PC-3 (cell line): ENCODE measurements around the gene CEP85L. TPM values are rescaled to one million over a fixed set of nuclear protein-coding genes. Genes with fewer than 3 reads are reported as not detected.

ENCODE experiments used
- ATAC-seq: fragments of 200-7000 bp; cut with Tn5 transposase; 2 replicates; pipeline ENCODE4 v1.9.1; 2020; ENCODE audit warnings: mild to moderate bottlenecking, moderate library complexity
- BruUV-seq: library from RNA; stranded (reverse); fragments of 400-500 nt; replicated peaks from 2 replicates; lab custom pipeline; 2021; lab: Mats Ljungman, UMichigan
- CTCF ChIA-PET: fragments of 300-600 bp; sonication (Branson Sonifier 250); formaldehyde crosslinking; loops from one replicate; lab custom pipeline; 2022; ENCODE audit warnings: antibody characterized with exemption; lab: Charles Lee
- POLR2A ChIA-PET: fragments of 300-600 bp; sonication (Branson Sonifier 250); formaldehyde crosslinking; loops from one replicate; lab custom pipeline; 2022; ENCODE audit warnings: antibody characterized with exemption; ENCODE audit not compliant: unreplicated experiment; lab: Charles Lee
- DNase-seq: peaks from one replicate; pipeline ENCODE4 v3.0.0-alpha.2; 2015
- H2AFZ ChIP-seq: fragments of 300-600 bp; sonication (generic); 2 replicates; pipeline ENCODE4 v1.6.0; 2016; ENCODE audit warnings: antibody characterized with exemption, low read length
- H3F3A ChIP-seq: fragments of 300-600 bp; sonication (generic); one replicate; pipeline ENCODE4 v1.6.0; 2017; ENCODE audit warnings: antibody characterized with exemption, low read length, control low read depth, mild to moderate bottlenecking; ENCODE audit not compliant: unreplicated experiment
- H3K27ac ChIP-seq: fragments of 300-600 bp; sonication (generic); 2 replicates; pipeline ENCODE4 v1.5.1; 2016; ENCODE audit warnings: mild to moderate bottlenecking, low read length
- H3K27me3 ChIP-seq: fragments of 300-600 bp; sonication (generic); 2 replicates; pipeline ENCODE4 v1.6.1; 2016; ENCODE audit warnings: low read length, mixed read lengths
- H3K36me3 ChIP-seq: fragments of 300-600 bp; sonication (generic); 2 replicates; pipeline ENCODE4 v1.6.1; 2016; ENCODE audit warnings: low read depth, mixed run types, low read length, mixed read lengths
- H3K4me1 ChIP-seq: fragments of 300-600 bp; sonication (generic); 2 replicates; pipeline ENCODE4 v1.5.1; 2016; ENCODE audit warnings: low read length; ENCODE audit not compliant: insufficient read depth
- H3K4me2 ChIP-seq: fragments of 300-600 bp; sonication (generic); 2 replicates; pipeline ENCODE4 v1.6.0; 2016; ENCODE audit warnings: low read length
- H3K4me3 ChIP-seq: fragments of 300-600 bp; sonication (generic); 2 replicates; pipeline ENCODE4 v1.5.1; 2016; ENCODE audit warnings: mild to moderate bottlenecking, low read length, mixed read lengths
- H3K79me2 ChIP-seq: fragments of 300-600 bp; sonication (generic); 2 replicates; pipeline ENCODE4 v1.6.1; 2017; ENCODE audit warnings: low read length, mixed read lengths
- H3K9ac ChIP-seq: fragments of 300-600 bp; sonication (generic); 2 replicates; pipeline ENCODE4 v1.6.0; 2016; ENCODE audit warnings: mild to moderate bottlenecking, low read length
- H3K9me2 ChIP-seq: fragments of 300-600 bp; sonication (generic); replicated peaks from 2 replicates; pipeline ENCODE4 v1.6.1; 2016; ENCODE audit warnings: mixed run types, low read length, mixed read lengths
- H3K9me3 ChIP-seq: fragments of 300-600 bp; sonication (generic); 2 replicates; pipeline ENCODE4 v1.6.1; 2016; ENCODE audit warnings: low read length, mixed read lengths
- H4K20me1 ChIP-seq: fragments of 300-600 bp; sonication (generic); 2 replicates; pipeline ENCODE4 v1.6.1; 2016; ENCODE audit warnings: low read length, mixed read lengths
- EZH2 ChIP-seq: fragments of 300-600 bp; sonication (generic); IDR thresholded peaks from one replicate; pipeline ENCODE4 v1.6.1; 2017; ENCODE audit warnings: antibody characterized with exemption, mild to moderate bottlenecking, low read length; ENCODE audit not compliant: unreplicated experiment
- EZH2phosphoT487 ChIP-seq: fragments of 300-600 bp; sonication (generic); IDR thresholded peaks from 2 replicates; pipeline ENCODE4 v1.6.1; 2018; ENCODE audit warnings: mild to moderate bottlenecking, antibody characterized with exemption, low read length, borderline replicate concordance
- intact Hi-C: fragments of 100-400 bp; cut with micrococcal nuclease; formaldehyde crosslinking; loops from 2 replicates; pipeline ENCODE4 v1.9.0; 2023
- total RNA-seq: library from RNA; depleted of rRNA; stranded (reverse); fragments of >200 nt; gene quantifications from 2 replicates; pipeline ENCODE4 v1.2.3, GENCODE V29; 2014
- TF ChIP-seq, protein P1 (sequence below): fragments of 300-600 bp; sonication (generic); conservative IDR thresholded peaks from 2 replicates; pipeline ENCODE4 v1.5.1; 2017; ENCODE audit warnings: antibody characterized with exemption, low read depth, mild to moderate bottlenecking, low read length

The CEP85L gene
- total RNA-seq, 1 experiment from 2014 or later: 7.8 TPM

DNA sequence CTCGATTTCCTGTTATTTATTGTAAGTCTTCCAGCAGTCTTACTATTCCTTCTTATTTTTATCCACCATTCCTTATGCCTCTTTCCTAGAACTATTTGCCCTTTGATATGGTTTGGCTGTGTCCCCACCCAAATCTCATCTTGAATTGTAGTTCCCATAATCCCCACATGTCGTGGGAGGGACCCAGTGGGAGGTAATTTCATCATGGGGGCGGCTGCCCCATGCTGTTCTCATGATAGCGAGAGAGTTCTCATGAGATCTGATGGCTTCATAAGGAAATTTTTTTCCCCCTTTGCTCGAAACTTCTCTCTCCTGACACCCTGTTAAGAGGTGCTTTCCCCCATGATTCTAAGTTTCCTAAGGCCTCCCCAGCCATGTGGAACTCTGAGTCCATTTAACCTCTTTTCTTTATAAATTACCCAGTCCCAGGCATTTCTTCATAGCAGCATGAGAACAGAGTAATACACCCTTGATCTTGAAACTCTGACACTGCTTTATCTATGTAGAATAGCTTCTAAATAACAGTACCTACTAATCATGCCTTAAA, 54.5 kb downstream of the CEP85L start:
- BruUV-seq: no TSS peak
- Histone ChIP-seq H3K4me1 (no peaks in the 10 kb centered on the region), H3K79me2 (no peaks in the 10 kb centered on the region), H3K9me3 (no peaks in the 10 kb centered on the region), H3F3A (no peaks in the 10 kb centered on the region), H3K27me3 (no peaks in the 10 kb centered on the region), H3K9ac (no peak overlapping the region), H3K4me3 (no peak overlapping the region), H3K36me3 (no peaks in the 10 kb centered on the region), H2AFZ (no peak overlapping the region), H3K9me2 (no peaks in the 10 kb centered on the region), H3K4me2 (no peak overlapping the region), H3K27ac (no peak overlapping the region), H4K20me1 (no peaks in the 10 kb centered on the region)
- ATAC-seq (no peak), DNase-seq (no peak)
- CTCF ChIA-PET: no interaction called here
- TF ChIP-seq, protein P1, sequence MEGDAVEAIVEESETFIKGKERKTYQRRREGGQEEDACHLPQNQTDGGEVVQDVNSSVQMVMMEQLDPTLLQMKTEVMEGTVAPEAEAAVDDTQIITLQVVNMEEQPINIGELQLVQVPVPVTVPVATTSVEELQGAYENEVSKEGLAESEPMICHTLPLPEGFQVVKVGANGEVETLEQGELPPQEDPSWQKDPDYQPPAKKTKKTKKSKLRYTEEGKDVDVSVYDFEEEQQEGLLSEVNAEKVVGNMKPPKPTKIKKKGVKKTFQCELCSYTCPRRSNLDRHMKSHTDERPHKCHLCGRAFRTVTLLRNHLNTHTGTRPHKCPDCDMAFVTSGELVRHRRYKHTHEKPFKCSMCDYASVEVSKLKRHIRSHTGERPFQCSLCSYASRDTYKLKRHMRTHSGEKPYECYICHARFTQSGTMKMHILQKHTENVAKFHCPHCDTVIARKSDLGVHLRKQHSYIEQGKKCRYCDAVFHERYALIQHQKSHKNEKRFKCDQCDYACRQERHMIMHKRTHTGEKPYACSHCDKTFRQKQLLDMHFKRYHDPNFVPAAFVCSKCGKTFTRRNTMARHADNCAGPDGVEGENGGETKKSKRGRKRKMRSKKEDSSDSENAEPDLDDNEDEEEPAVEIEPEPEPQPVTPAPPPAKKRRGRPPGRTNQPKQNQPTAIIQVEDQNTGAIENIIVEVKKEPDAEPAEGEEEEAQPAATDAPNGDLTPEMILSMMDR: no peak
- no peak for TF ChIP-seq EZH2
- TF ChIP-seq EZH2phosphoT487: no peak
- intact Hi-C loops: no loop called here
- POLR2A ChIA-PET: no interaction called here

DNA sequence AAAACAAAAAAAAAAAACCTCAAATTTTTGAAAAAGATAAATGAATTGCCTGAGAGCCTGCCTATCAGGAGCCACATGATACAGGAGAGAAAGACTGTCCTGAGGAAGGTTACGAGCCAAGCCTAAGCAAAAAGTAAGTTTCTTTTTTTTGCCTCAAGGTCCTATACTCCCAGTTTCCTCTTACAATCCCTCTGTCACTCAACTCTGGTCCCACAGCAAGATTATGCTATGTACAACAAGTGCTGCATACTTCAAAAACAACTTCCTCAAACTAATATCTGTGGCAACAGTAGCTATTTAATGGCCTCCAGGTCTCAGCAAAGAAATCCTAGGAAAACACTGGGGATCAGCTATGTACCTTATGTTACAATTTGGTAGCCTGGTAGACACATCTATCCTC, 56.5 kb downstream of the CEP85L start:
- Histone ChIP-seq H4K20me1 (no peaks in the 10 kb centered on the region), H3K4me2 (no peak overlapping the region), H3K9ac (no peak overlapping the region), H3K9me2 (no peaks in the 10 kb centered on the region), H3K36me3 (no peaks in the 10 kb centered on the region), H3K79me2 (no peaks in the 10 kb centered on the region), H3K27ac (no peak overlapping the region), H3K4me1 (no peaks in the 10 kb centered on the region), H3K9me3 (no peaks in the 10 kb centered on the region), H3K27me3 (no peaks in the 10 kb centered on the region), H3F3A (no peaks in the 10 kb centered on the region), H2AFZ (no peak overlapping the region), H3K4me3 (no peak overlapping the region)
- no peak for ATAC-seq
- no peak for DNase-seq
- intact Hi-C loops: no loop called here
- TF ChIP-seq, protein P1: no peak
- no TSS peak for BruUV-seq
- ChIA-PET CTCF (no interaction called here), POLR2A (no interaction called here)

DNA sequence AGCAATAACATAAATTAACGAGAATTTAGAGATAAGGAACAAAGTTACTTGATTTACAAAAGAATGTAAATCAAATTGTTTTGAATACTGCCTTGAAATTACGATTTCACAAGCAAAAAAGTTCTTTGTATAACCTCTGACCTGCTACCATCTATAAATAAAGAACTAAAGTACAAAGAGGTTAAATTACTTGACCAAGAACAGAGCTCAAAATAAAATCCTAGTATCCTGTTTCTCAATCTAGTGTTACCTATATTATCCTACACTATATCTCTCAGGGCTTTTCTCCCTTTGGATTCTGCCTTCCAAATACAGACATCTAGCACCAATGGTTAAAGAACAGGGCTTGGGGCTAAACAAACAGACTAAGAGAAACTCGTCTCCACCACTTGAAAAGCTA, 59.5 kb downstream of the CEP85L start:
- intact Hi-C loops: no loop called here
- Histone ChIP-seq H3F3A (no peaks in the 10 kb centered on the region), H3K4me2 (no peak overlapping the region), H3K4me1 (no peaks in the 10 kb centered on the region), H3K36me3 (no peaks in the 10 kb centered on the region), H4K20me1 (no peaks in the 10 kb centered on the region), H3K4me3 (no peak overlapping the region), H3K27ac (no peak overlapping the region), H2AFZ (no peak overlapping the region), H3K27me3 (no peaks in the 10 kb centered on the region), H3K9me3 (no peaks in the 10 kb centered on the region), H3K9ac (no peak overlapping the region), H3K79me2 (no peaks in the 10 kb centered on the region), H3K9me2 (no peaks in the 10 kb centered on the region)
- TF ChIP-seq EZH2: no peak
- ATAC-seq: no peak
- CTCF ChIA-PET: no interaction called here
- POLR2A ChIA-PET: no interaction called here
- DNase-seq: no peak
- no TSS peak for BruUV-seq
